HepG2 (cell line): ENCODE results near the gene SH2B2. TPM values are rescaled to one million over a fixed set of nuclear protein-coding genes. Genes with fewer than 3 reads are reported as not detected.
A peak's percentile ranks its signal among the peaks of the same experiment; 100 is the strongest.

ENCODE experiments used
- ATF4 ChIP-seq, 2 experiments: fragments of 450-650 bp in 1 of 2; sonication (generic) in 1 of 2; formaldehyde crosslinking; IDR thresholded peaks; 2 replicates each; pipeline versions ENCODE4 v1.5.0 to v1.8.0; 2020 to 2022; ENCODE audit warnings: mild to moderate bottlenecking in 1 of 2, missing genetic modification reagents in 1 of 2
- MEF2D ChIP-seq: sonication (generic); formaldehyde crosslinking; IDR thresholded peaks from 2 replicates; pipeline ENCODE4 v1.5.1; 2020; ENCODE audit warnings: mild to moderate bottlenecking, missing genetic modification reagents
- MIER2 ChIP-seq: IDR thresholded peaks from 2 replicates; pipeline ENCODE4 v1.6.1; 2016; ENCODE audit warnings: missing biosample characterization, missing genetic modification reagents
- NONO ChIP-seq, 2 experiments: fragments of 450-650 bp in 1 of 2; sonication (generic) in 1 of 2; formaldehyde crosslinking in 1 of 2; IDR thresholded peaks in 1 of 2; conservative IDR thresholded peaks in 1 of 2; 2 replicates each; pipeline versions ENCODE4 v1.6.1 to v1.8.0; 2017 to 2022; ENCODE audit warnings: mild to moderate bottlenecking in 1 of 2, missing genetic modification reagents in 1 of 2, moderate library complexity in 1 of 2
- NRL ChIP-seq: sonication (generic); formaldehyde crosslinking; IDR thresholded peaks from 2 replicates; pipeline ENCODE4 v1.5.0; 2020; ENCODE audit warnings: missing genetic modification reagents, mild to moderate bottlenecking, moderate library complexity, borderline replicate concordance
- RBFOX2 ChIP-seq: fragments of 200-400 bp; formaldehyde crosslinking; IDR thresholded peaks from 2 replicates; pipeline ENCODE4 v1.6.1; 2017; ENCODE audit warnings: low read depth, mild to moderate bottlenecking, low read length
- RFXAP ChIP-seq: sonication (generic); formaldehyde crosslinking; IDR thresholded peaks from 2 replicates; pipeline ENCODE4 v1.4.0; 2020; ENCODE audit warnings: missing genetic modification reagents, borderline replicate concordance
- SP5 ChIP-seq: IDR thresholded peaks from 2 replicates; pipeline ENCODE4 v1.6.1; 2016; ENCODE audit warnings: low read depth, borderline replicate concordance
- TIGD3 ChIP-seq: sonication (generic); formaldehyde crosslinking; IDR thresholded peaks from 2 replicates; pipeline ENCODE4 v1.5.1; 2020; ENCODE audit warnings: mild to moderate bottlenecking, missing genetic modification reagents, borderline replicate concordance
- ZFX ChIP-seq: sonication (generic); formaldehyde crosslinking; IDR thresholded peaks from 2 replicates; pipeline ENCODE4 v1.4.0; 2020; ENCODE audit warnings: mild to moderate bottlenecking, low read depth, missing genetic modification reagents, moderate library complexity
- ZMAT3 ChIP-seq: sonication (generic); formaldehyde crosslinking; conservative IDR thresholded peaks from 2 replicates; pipeline ENCODE4 v1.7.0; 2021; ENCODE audit warnings: missing genetic modification reagents
- ZNF180 ChIP-seq: sonication (generic); formaldehyde crosslinking; IDR thresholded peaks from 2 replicates; pipeline ENCODE4 v1.4.0; 2020; ENCODE audit warnings: low read depth, missing genetic modification reagents, borderline replicate concordance
- ZNF335 ChIP-seq: sonication (generic); formaldehyde crosslinking; IDR thresholded peaks from 2 replicates; pipeline ENCODE4 v1.4.0; 2020; ENCODE audit warnings: missing genetic modification reagents
- ZNF484 ChIP-seq: sonication (generic); formaldehyde crosslinking; IDR thresholded peaks from 2 replicates; pipeline ENCODE4 v1.5.1; 2020; ENCODE audit warnings: mild to moderate bottlenecking, low read depth, missing genetic modification reagents, borderline replicate concordance
- ZNF510 ChIP-seq: sonication (generic); formaldehyde crosslinking; IDR thresholded peaks from 2 replicates; pipeline ENCODE4 v1.4.0; 2020; ENCODE audit warnings: low read depth, mild to moderate bottlenecking, missing genetic modification reagents
- ZNF563 ChIP-seq: sonication (generic); formaldehyde crosslinking; IDR thresholded peaks from 2 replicates; pipeline ENCODE4 v1.8.0; 2022; ENCODE audit warnings: mild to moderate bottlenecking, moderate library complexity, missing genetic modification reagents
- ZNF646 ChIP-seq: sonication (generic); formaldehyde crosslinking; IDR thresholded peaks from 2 replicates; pipeline ENCODE4 v1.9.0; 2021; ENCODE audit warnings: mild to moderate bottlenecking, missing genetic modification reagents
- ZNF777 ChIP-seq: sonication (generic); formaldehyde crosslinking; IDR thresholded peaks from 2 replicates; pipeline ENCODE4 v1.4.0; 2020; ENCODE audit warnings: missing genetic modification reagents
- ZSCAN21 ChIP-seq: sonication (generic); formaldehyde crosslinking; IDR thresholded peaks from 2 replicates; pipeline ENCODE4 v1.8.0; 2022; ENCODE audit warnings: mild to moderate bottlenecking, missing genetic modification reagents, moderate library complexity, borderline replicate concordance
- ZSCAN9 ChIP-seq: IDR thresholded peaks from 2 replicates; pipeline ENCODE4 v1.6.1; 2016; ENCODE audit warnings: borderline replicate concordance
- polyA plus RNA-seq, 8 experiments: library from polyadenylated mRNA; depleted of rRNA in 3 of 8; stranded (reverse) in 7 of 8; unstranded in 1 of 8; fragments of >200 nt; fragmentation: Illumina TruSeq in 4 of 8; extraction: Trizol in 4 of 8; gene quantifications; 2 replicates each; pipeline versions ENCODE4 v1.2.1 to v1.2.3, GENCODE V29; 2011 to 2016; ENCODE audit warnings: low read depth in 4 of 8, missing spikeins in 1 of 8, mixed read lengths in 1 of 8; ENCODE audit not compliant: insufficient read depth in 1 of 8
- total RNA-seq, 5 experiments: library from RNA; depleted of rRNA; stranded (reverse); fragments of >200 nt; fragmentation: Illumina TruSeq; extraction: Trizol; gene quantifications; 2 replicates each; pipeline ENCODE4 v1.2.3, GENCODE V29; 2016; ENCODE audit warnings: low read depth in 1 of 5

Gene SH2B2
- total and polyA plus RNA-seq, 2 of the 13 experiments (the other 11 are each of a cell fraction or from before 2014, with no cell fraction given) = 0.46 to 1.3 TPM

GRCh38 chr7:102258073-102258748 lies 28.5 kb upstream of the SH2B2 start (continued):
- TF ChIP-seq SP5 (CRISPR knock-in tag) = peak; percentile 26; the same call in 1 of the 2 replicates
- peak; percentile 80 for TF ChIP-seq ZSCAN21 (CRISPR knock-in tag)
- 0 out of 2 replicates have a peak, but pooled peaks have one; percentile 40 for TF ChIP-seq ZNF510 (CRISPR knock-in tag)
- no peak for TF ChIP-seq ZNF646 (CRISPR knock-in tag)
- TF ChIP-seq ZSCAN9 (CRISPR knock-in tag) = peak; percentile 43; the same call in 1 of the 2 replicates
- TF ChIP-seq TIGD3 (CRISPR knock-in tag) = 0 out of 2 replicates have a peak, but pooled peaks have one; percentile 72
- TF ChIP-seq ZNF180 (CRISPR knock-in tag) = peak; percentile 76; the same call in 1 of the 2 replicates
- TF ChIP-seq ATF4 (CRISPR knock-in tag; IDR thresholded peaks at IDR 0.05) = peak in 1 of 2 experiments; percentile 62; a peak in 1 of 4 replicates
- peak; percentile 71 for TF ChIP-seq NRL (CRISPR knock-in tag)
- TF ChIP-seq ZFX (CRISPR knock-in tag) = peak; percentile 86
- 0 out of 2 replicates have a peak, but pooled peaks have one; percentile 16 for TF ChIP-seq RBFOX2
- peak; percentile 85 for TF ChIP-seq MEF2D (CRISPR knock-in tag)
- TF ChIP-seq ZNF484 = no peak
- TF ChIP-seq MIER2 (CRISPR knock-in tag) = peak; percentile 15; the same call in 1 of the 2 replicates
- peak; percentile 73 for TF ChIP-seq ZMAT3
- TF ChIP-seq ZNF777 (CRISPR knock-in tag) = peak; percentile 55; the same call in 1 of the 2 replicates
- peak; percentile 92; the same call in 1 of the 2 replicates for TF ChIP-seq RFXAP (CRISPR knock-in tag)
- TF ChIP-seq ZNF335 (CRISPR knock-in tag) = peak; percentile 91
- no peak for TF ChIP-seq NONO (IDR thresholded peaks at IDR 0.05)
- TF ChIP-seq NONO (CRISPR knock-in tag; conservative IDR thresholded peaks at IDR 0.05) = peak; percentile 91
- TF ChIP-seq ZNF563 = 0 out of 2 replicates have a peak, but pooled peaks have one; percentile 48
